AML-193 (cell line): ENCODE results near the gene TSPAN31.

Source experiments
- DNase-seq, 2 experiments: peaks; one replicate each; lab custom pipeline; 2025; lab: John Stamatoyannopoulos, UW

The TSPAN31 gene

DNA sequence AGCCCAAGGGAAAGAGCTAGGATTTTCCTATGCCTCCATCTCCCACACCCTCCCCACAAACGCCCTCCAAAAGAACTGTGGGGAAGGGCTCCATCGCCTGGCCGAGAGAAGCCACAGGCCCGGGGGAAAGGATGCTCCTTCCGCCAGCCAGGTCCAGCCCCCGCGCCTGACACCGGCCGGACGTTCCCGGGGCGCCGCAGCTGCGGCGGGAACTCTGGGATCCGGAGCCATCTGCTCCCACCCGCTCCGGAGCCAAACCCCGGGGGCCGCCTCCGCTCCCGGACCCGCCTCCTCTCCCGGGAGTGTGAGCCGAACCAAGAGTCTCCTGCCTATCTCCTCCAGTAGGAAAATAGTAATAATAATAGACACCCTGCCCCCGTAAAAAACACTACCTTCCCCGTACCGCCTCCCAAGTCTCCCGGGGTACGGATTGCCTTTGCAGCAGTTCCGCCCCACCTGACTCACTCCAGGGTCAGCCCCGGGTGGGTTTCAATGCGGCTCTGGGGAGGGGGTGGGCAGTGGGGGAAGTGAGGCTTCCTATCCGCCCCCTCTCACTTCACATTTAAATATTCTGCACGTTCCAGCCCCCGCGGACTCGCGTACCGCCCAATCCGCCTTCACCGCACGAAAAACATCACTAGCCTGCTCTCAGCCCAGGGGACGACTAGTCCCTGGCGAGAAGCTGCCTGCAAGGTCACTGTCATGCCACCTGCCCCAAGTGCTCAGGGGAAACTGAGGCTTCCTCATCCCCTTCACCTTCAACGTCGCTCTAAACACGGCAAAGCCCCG is 8.7 kb upstream of the TSPAN31 start:
- no peak for DNase-seq

DNA sequence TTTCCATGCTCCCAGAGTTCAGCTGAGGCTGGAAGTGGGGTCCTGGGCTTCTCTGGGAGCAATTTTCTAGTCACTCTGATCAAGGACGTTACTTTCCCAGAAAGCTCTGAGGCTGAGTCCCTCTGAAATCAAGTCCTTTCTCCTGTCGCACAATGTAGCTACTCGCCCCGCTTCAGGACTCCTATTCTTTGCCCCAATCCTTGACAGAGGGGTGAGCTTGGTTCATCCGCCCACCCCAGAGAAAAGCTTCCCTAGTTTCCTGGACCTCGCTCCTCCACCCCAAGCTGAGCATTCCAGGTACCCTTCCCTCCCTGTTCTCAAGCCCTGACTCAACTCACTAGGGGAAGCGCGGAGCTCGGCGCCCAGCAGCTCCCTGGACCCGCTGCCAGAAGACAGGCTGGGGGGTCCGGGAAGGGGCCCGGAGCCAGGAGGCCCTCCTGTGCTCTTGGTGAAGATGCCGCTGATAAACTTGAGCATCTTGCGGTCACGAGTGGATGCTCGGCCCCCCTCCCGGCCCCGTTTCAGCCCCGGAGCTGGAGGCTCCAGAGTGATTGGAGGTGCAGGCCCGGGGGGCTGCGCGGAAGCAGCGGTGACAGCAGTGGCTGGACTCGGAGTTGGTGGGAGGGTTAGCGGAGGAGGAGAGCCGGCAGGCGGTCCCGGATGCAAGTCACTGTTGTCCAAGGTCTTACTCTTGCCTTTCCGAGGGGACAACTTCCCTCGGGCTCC is 7.9 kb upstream of the TSPAN31 start:
- no peak for DNase-seq

DNA sequence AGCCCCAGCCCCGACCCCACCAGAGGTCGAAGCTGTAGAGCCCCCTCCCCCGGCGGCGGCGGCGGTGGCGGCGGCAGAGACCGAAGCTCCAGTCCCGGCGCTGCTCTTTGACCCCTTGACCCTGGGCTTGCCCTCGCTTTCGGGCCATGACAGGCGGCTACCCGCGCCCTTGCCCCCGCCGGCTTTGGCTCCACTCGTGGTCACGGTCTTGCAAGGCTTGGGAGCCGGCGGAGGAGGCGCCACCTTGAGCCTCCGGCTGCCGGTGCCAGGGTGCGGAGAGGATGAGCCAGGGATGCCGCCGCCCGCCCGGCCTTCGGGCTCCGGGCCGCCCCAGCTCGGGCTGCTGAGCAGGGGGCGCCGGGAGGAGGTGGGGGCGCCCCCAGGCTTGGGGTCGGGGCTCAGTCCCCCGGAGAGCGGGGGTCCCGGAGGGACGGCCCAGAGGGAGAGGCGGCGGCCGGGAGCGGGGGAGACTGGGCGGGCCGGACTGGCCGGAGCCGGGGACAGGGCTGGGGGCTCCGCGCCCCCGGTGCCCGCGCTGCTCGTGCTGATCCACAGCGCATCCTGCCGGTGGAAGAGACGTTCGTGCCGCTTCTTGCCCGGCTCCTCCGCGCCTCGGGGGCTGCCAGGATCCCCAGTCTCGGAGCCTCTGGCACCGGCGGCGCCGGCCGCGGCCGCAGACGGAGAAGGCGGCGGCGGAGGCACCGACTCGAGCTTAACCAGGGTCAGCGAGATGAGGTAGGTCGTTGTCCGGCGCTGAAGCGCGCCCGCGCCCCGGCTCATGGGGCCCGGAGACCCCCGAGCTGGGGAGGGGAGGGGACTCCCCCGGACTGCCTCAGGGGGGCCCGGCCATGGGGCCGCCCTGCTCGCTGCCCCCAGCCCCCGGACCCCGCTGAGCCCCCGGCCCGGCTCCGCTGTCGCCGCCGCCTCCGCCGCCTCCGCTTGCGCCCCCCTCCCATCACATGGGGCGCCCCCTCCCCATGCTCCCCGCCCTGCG is 7.1 kb upstream of the TSPAN31 start:
- no peak for DNase-seq

DNA sequence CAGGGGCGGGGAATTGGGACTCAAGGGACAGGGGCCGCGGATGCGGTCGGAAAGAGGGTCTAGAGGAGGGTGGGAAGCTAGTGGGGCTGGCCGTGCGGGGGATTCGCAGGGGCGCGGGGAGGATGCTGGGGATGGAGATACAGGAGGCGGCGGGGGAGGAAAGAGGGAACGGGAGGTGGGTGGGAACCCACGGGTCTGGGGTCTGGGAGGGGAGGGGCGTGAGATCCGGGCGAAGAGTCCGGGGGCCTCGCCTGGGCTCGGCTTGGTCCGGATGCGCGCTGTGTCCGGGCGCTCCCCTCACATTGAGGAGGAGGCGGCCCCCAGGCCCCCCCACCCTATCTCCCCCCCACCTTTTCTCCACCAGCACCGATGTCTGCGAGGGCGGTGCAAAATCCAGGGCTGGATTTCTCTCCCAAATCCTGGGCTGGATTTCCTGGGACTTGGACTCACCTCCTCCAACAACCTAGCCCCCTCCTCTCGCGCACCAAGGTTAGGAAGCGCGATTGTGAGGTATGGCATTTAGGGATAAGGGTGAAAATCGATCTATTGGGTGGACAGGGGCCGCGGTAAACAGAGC is 6.1 kb upstream of the TSPAN31 start, which contains the start of gene AGAP2:
TSS of gene AGAP2 (minus strand) at position 82 of the 577 bp plus-strand sequence. CDS start 496 bp downstream, outside the sequence.
- no peak for DNase-seq

DNA sequence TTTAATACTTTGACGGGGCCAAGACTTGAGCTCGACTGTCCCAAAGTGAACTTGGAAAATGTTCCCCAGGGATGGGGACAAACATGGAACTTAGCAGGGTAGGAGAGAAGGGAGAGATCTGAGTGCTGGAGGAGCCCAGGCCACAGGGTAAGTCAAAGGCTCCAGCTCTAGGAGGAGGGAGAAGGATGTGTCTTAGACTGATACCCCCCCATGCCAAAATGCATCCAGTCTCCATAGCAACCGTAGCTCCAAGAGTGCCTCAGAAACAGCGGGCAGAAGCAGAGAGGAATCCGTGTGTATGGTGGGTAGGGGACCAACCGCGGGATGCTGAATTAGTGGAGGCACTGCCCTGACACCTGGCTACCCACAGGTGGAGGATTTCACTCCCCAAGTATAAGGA is 5.5 kb upstream of the TSPAN31 start:
- no peak for DNase-seq

DNA sequence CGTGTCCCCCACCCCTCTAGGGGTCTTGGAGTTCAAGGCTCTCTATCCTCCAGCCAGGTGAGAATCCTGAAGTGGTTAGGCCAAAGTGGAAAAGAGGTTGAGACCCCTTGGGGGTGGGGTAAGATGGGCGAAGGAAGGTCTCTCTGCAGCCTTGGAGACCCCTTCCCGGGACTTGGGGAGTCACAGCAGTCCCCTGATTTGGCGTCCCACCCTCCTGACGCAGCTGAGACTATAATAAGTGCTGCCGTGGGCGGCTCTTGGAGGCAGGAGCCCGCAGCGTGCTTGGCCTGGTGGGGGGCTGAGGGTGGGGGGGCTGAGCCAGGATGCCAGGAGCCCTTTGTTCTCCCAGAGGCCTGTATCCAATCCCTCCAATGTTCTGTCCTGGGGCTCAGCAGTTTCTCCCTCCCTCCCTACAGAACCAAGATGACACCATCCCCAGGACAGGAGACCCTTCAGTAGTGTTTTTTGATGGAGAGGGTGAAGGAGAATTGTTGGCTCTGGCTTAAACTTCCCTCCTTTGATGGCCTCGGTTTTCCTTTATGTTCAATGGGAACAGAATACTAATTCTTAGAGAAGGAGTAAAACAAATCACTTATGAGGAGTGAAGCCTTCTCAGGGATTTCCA is 4.8 kb upstream of the TSPAN31 start:
- DNase-seq = no peak

DNA sequence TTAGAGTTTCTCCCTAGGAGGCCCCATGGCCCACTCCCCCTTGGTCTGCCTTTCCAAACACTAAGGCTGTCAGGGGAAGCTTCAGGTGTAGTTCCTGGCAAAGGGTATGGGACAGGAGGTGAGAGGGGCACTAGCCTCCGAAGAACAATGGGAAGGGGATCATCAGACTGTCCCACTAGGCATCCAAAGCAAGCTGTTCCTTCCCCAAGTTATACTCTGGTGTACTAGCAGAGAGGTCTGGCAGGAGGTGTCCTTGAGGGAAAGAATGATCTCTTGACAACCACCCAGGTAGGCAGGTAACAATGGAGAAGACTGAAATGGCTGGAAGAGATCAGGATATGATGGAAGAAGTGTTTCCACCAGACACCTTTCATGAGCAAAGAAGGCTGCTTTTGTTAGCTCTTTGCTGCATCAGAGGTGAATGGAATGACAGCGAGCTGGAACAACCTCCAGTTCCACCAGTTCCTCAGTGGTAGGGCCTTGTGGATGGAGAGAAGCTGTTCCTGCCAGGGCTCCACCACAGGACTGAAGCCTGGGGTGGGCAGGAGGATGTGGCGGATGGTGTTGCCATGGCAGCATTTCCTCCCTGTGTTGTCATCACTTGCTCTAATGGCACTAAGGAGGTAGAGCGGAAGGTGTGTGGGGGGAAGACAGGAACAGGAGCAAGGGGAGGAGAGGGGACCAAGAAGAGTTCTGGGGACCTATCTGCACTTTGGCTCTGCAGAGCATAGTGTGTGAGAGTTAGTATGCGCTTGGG is 4.0 kb upstream of the TSPAN31 start:
- DNase-seq = peak; percentile 62

DNA sequence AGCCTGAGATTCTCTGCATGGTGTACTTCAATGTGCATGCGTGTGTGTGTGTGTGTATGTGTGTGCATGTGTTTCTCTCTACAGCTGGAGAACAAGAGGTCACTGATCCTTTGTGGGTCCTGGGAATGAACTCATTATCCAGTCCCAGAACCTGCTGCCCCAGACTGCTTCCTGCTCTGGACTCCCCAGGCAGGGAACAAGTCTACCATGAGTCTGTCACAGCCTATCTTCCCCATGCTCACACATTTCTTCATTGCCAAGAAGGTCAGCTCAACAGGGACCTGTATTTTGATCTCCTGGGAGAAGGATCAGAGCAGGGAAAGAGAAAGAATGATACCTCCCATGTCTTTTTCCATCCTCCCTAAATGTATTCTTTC is 3.4 kb upstream of the TSPAN31 start:
- DNase-seq = no peak

DNA sequence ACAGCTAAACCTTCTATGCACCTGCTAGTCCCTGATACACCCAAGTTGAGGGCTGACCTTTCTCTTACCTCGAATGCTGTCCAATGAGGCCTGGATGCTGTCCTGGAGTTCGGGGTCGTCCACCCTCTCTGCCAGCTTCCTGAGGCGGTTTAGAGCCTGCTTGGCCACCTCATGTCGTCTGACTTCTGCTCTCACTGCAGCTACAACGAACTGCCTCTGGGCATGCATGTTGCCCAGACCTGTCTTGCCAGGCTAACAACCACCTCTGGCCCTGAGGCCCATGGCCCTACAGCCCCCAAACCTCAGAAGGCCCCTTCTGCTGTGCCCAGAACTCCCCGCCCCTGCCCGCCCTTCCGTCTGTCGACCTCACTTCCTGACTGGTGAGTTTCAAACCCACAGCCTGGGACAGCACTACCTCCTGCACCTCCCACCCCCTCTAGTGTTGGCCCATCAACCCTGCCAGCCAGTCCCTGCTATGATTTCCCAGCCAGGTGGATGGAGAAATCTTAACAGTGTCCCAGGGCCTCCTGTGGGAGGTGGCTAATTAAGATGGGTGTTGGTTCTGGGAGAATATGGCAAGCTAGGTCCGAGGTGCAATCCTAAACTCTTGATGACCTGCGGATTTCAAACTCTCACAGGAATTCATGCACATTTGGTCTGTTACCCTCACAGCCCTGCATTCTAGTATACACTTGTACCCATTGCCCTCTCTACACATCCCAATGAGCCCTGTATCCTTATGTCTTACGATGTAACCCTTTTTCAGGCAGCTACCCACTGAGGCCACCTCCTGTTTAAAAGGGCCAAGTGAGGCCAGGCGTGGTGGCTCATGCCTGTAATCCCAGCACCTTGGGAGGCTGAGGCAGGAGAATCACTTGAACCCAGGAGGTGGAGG is 2.7 kb upstream of the TSPAN31 start:
- DNase-seq = peak; percentile 57 to 60

DNA sequence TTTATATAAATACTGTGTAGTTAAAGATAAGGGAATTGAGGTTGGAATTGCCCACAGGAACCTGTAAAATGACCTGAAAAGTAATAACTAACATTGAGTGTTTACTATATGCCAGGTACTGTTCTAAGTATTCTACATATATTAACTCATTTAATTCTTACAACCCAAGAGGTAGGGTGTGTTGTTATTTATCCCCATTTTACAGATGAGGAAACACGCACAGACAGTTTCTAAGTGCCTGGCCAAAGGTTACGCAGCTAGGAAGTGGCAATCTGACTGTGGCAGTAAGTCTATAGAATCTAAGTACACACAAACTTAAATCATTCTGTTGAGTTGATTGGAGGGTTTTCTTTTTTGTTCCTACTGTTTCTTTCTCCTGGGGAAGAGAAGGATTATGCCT is 1.1 kb upstream of the TSPAN31 start:
- no peak for DNase-seq

DNA sequence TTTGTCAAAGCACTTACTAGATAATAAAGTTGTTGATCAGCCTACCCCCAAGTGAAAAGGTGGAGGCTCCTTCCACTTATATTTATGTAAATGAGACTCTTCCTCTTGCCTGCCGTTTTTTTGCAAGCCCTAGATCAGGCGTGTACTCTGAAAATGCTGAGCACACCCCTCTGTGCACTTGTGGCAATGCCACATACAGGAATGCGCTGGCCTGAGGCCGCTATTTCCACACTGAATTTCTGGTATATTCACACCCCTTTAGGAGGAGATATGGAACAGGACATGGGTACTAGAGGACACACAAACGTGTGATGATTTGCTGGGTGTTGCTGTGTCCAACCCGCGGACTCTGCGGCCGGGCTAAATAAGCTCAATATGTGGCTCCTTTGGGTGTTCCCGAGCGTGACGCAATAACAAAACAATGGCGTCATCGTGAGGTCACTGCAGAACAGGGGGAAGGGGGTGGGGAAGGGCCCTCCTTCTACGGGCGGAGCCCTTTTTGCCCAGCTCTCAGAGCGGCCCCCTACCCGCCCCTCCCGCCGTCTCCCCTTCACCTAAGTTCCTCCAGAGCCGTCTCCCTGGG is 554 bp upstream of the TSPAN31 start:
- DNase-seq = peak in 1 of 2 experiments; percentile 16

DNA sequence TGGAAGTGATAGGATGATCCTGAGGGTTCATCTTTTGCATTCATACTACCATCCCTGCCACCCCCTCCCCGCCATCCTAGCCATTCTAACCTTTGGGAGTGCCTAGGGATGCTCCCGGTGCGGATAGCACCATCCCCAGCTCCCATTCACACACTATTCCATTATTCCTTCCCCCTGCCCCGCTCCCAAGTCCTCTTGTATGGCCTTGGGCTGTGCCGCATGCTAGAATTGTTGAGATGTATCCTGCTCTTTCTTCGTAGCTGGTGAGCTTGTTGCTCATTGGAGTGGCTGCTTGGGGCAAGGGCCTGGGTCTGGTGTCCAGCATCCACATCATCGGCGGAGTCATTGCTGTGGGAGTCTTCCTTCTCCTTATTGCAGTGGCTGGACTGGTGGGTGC is 644 bp downstream of the TSPAN31 start:
- no peak for DNase-seq

DNA sequence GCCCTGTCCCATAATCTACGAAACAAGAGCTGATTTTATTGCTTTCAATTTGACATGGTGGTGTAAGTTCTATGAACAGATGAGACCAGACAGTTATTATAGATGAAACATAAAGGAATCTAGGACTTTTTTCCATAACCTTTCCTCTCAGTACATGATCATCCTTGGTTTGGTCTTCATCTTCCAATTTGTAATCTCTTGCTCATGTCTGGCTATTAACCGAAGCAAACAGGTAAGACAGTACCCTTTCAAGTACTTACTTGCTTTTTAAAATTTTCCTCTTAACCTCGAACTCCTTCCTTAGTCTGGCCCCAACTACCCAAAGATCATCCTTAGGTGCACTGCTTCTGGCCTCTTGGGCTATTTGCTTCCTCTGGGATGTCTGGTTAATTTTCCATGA is 1.2 kb downstream of the TSPAN31 start:
- no peak for DNase-seq

DNA sequence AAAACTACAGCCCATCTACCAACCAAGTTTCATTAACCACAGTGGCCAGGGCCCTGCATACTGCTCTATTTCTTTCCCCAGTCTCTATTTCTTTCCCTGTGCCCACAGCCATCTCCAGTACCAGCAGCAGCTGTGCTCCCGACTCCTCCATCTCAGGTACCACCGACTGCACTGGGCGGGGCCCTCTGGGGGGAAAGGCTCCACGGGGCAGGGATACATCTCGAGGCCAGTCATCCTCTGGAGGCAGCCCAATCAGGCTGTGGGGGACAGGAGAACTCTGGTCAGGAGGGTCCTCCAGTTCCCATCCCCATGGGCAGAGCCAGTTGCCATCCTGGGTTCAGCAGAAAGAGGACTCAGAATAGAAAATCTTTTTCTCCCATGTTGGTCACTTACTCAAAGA is 4.2 kb downstream of the TSPAN31 start:
- DNase-seq = no peak

DNA sequence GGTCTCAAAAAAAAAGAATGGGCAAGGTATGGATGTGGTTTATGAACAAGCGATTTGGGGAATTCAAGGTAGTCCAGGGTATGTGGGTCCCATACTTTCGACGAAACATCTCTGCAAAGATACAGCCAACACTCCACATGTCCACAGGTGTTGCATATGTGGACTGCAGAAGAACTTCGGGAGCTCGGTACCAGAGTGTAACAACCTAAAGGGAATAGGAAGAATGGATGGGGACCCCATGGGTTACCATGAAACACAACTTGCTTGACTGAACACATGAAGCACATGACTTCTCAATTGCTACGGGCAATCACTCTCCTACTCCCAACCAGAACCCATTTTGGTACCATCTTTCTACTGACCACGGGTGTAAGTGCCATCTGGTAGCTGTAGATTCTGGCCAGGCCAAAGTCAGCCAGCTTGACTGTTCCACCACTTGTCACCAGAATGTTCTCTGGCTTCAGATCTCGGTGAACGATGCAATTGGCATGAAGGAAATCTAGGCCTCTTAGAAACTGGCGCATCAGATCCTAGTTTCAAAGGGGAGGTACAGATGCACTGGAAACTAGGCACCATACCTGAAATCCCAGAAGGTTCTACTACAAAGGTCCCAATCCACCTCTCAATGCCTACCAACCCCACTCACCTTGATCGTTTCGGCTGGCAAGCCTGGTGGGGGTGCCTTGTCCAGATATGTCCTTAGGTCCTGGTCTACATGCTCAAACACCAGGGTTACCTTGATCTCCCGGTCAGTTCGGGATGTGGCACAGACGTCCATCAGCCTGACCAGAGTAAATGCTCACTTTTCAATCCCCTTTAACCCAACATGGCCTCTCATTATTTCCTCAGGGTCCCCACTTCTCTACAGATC is 6.0 kb downstream of the TSPAN31 start:
- DNase-seq = no peak

DNA sequence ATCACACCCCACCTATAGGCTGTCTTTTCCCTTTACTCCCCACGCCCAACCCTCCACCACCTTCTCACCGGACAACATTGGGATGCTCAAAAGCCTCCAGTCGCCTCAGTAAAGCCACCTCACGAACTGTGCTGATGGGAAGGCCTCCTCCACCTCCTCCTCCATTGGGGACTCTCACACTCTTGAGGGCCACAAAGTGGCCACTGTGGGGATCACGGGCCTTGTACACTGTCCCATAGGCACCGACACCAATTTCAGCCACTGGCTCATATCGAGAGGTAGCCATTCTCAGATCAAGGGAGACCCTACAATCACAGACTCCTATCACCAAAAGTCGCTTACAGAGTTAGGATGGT is 6.6 kb downstream of the TSPAN31 start:
- DNase-seq = no peak

DNA sequence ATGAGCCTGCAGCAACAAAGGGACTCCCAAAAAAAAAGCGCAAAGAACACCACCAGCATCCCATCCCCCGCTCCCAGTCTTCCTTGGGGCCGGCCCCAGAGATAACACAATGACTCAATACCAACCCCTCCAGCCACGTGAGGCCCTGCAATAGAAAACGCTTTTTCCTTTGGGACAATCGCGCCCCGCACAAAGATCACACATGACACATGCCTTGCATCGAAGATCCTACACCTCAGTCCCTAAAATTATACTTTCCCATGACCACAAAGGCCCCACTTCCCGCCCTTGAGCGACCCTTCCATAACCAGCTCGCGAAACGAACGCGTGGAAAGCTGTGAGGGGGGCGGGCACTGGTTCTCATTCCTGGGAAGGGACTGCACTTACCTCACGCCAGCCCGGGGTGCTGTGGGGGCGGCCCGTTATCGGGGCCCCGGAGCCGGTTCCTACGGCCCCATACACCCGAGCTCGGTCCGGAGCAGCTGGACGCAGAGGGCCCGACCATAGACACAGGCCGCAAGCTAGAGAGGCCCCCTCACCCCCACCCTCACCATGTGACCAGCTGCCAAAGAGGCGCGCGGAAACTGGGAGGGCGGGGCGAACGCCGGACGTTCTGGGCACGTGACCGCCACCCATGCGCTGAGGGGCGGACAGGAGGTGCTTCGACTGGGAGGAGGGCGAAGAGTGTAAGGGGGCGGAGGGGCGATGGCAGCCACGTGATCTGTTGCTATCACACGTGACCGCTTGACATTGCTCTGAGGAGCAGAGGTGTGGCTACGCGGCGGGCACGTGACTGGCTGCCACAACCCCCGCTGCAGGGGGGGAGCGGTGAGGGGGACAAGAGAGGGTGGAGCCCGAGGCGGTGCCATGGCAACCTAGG is 7.2 kb downstream of the TSPAN31 start, which contains the start of gene CDK4:
TSS of gene CDK4 (minus strand) at position 523 of the 880 bp plus-strand sequence. CDS start 593 bp downstream, outside the sequence.
- peak; percentile 95 to 97 for DNase-seq
